OCI-LY1 (cell line): ENCODE data around the gene BOD1.

ENCODE experiments used
- H2AFZ ChIP-seq: fragments of 200-600 bp; sonication (generic), shearing (Covaris generic); 2 replicates; pipeline ENCODE4 v1.6.0; 2014; ENCODE audit warnings: antibody characterized with exemption, mild to moderate bottlenecking, low read length
- H3F3A ChIP-seq: fragments of 200-600 bp; sonication (generic), shearing (Covaris generic); 2 replicates; pipeline ENCODE4 v1.6.0; 2014; ENCODE audit warnings: mild to moderate bottlenecking, antibody characterized with exemption, low read length, moderate library complexity; ENCODE audit not compliant: insufficient read depth
- H3K27ac ChIP-seq: fragments of 200-600 bp; sonication (generic); 2 replicates; pipeline ENCODE4 v1.5.1; 2014; ENCODE audit warnings: low read length, mixed run types, mild to moderate bottlenecking, low read depth; ENCODE audit not compliant: poor library complexity, severe bottlenecking
- H3K27me3 ChIP-seq: fragments of 200-600 bp; sonication (generic); 2 replicates; pipeline ENCODE4 v1.6.0; 2014; ENCODE audit warnings: antibody characterized with exemption, mild to moderate bottlenecking, low read length, moderate library complexity; ENCODE audit not compliant: insufficient read depth
- H3K36me3 ChIP-seq: fragments of 200-600 bp; sonication (generic); 2 replicates; pipeline ENCODE4 v1.6.1; 2014; ENCODE audit warnings: mild to moderate bottlenecking, antibody characterized with exemption, low read length, moderate library complexity, mixed read lengths; ENCODE audit not compliant: insufficient read depth
- H3K4me1 ChIP-seq: fragments of 200-600 bp; sonication (generic); 2 replicates; pipeline ENCODE4 v1.5.1; 2014; ENCODE audit warnings: mild to moderate bottlenecking, low read length, moderate library complexity; ENCODE audit not compliant: insufficient read depth, severe bottlenecking
- H3K4me2 ChIP-seq: fragments of 200-600 bp; sonication (generic), shearing (Covaris generic); 2 replicates; pipeline ENCODE4 v1.6.1; 2014; ENCODE audit warnings: low read length
- H3K4me3 ChIP-seq: fragments of 200-600 bp; sonication (generic); 2 replicates; pipeline ENCODE4 v1.5.1; 2014; ENCODE audit warnings: low read length, low read depth, mild to moderate bottlenecking, mixed read lengths; ENCODE audit not compliant: poor library complexity, severe bottlenecking
- H3K79me2 ChIP-seq: fragments of 200-600 bp; shearing (Covaris generic); 2 replicates; pipeline ENCODE4 v1.6.1; 2016; ENCODE audit warnings: mixed run types, low read length, mixed read lengths; ENCODE audit not compliant: insufficient read depth
- H3K9ac ChIP-seq: fragments of 200-600 bp; sonication (generic), shearing (Covaris generic); 2 replicates; pipeline ENCODE4 v1.6.1; 2014; ENCODE audit warnings: mild to moderate bottlenecking, low read length, mixed read lengths
- H3K9me2 ChIP-seq: fragments of 200-600 bp; sonication (generic), shearing (Covaris generic); 2 replicates; pipeline ENCODE4 v1.6.1; 2014; ENCODE audit warnings: low read depth, mild to moderate bottlenecking, low read length, mixed read lengths
- H3K9me3 ChIP-seq: fragments of 200-600 bp; shearing (Covaris generic); 2 replicates; pipeline ENCODE4 v1.6.1; 2014; ENCODE audit warnings: low read length, mixed read lengths
- H4K20me1 ChIP-seq: fragments of 200-600 bp; sonication (generic), shearing (Covaris generic); 2 replicates; pipeline ENCODE4 v1.6.0; 2016; ENCODE audit warnings: mild to moderate bottlenecking, low read length; ENCODE audit not compliant: insufficient read depth
- CTCF ChIP-seq: fragments of 200-600 bp; sonication (generic), shearing (Covaris generic); IDR thresholded peaks from 2 replicates; pipeline ENCODE4 v1.5.1; 2017; ENCODE audit warnings: mild to moderate bottlenecking, antibody characterized with exemption, low read length, moderate library complexity, mixed read lengths
- EZH2 ChIP-seq: fragments of 200-600 bp; sonication (generic), shearing (Covaris generic); IDR thresholded peaks from 2 replicates; pipeline ENCODE4 v1.8.0; 2017; ENCODE audit warnings: borderline replicate concordance, mixed run types, mild to moderate bottlenecking, antibody characterized with exemption, low read length, moderate library complexity, mixed read lengths

The BOD1 gene

GRCh38 chr5:173625673-173626504 lies 9.4 kb upstream of the BOD1 start:
- H3K9ac ChIP-seq, result peak overlapping the region; percentile 47; the same call in 1 of the 2 replicates
- peaks cover 55% of the 10 kb centered on the region for H3K4me1 ChIP-seq
- H3K4me2 ChIP-seq, result peak overlapping the region; percentile 18
- H3F3A ChIP-seq, result no peaks in the 10 kb centered on the region
- H3K9me2 ChIP-seq, result no peaks in the 10 kb centered on the region
- H3K79me2 ChIP-seq, result no peaks in the 10 kb centered on the region
- no peak overlapping the region for H3K4me3 ChIP-seq
- no peaks in the 10 kb centered on the region for H3K36me3 ChIP-seq
- no peaks in the 10 kb centered on the region for H3K9me3 ChIP-seq
- H3K27ac ChIP-seq, result peak overlapping the region; percentile 21
- H4K20me1 ChIP-seq, result no peaks in the 10 kb centered on the region
- TF ChIP-seq EZH2 (no peak), CTCF (peak; percentile 71)
- H2AFZ ChIP-seq, result no peak overlapping the region
- H3K27me3 ChIP-seq, result no peaks in the 10 kb centered on the region

- no peaks in the 10 kb centered on the region for H3F3A ChIP-seq
- peak overlapping the region; percentile 5; the same call in 1 of the 2 replicates for H3K9ac ChIP-seq
- peak overlapping the region; percentile 21 for H3K27ac ChIP-seq
Measured at GRCh38 chr5:173625261-173625660, 8.8 kb upstream of the BOD1 start.

GRCh38 chr5:173624282-173624681 lies 7.8 kb upstream of the BOD1 start:
- no peak overlapping the region for H3K4me2 ChIP-seq
- H3F3A ChIP-seq, result no peaks in the 10 kb centered on the region
- H2AFZ ChIP-seq, result no peak overlapping the region
- H3K27ac ChIP-seq, result no peak overlapping the region
- no peaks in the 10 kb centered on the region for H3K27me3 ChIP-seq
- H3K9me3 ChIP-seq, result no peaks in the 10 kb centered on the region
- no peaks in the 10 kb centered on the region for H3K36me3 ChIP-seq
- peaks cover 54% of the 10 kb centered on the region for H3K4me1 ChIP-seq
- H3K9ac ChIP-seq, result no peak overlapping the region
- no peaks in the 10 kb centered on the region for H4K20me1 ChIP-seq
- H3K4me3 ChIP-seq, result no peak overlapping the region
- TF ChIP-seq CTCF (no peak), EZH2 (no peak)
- H3K79me2 ChIP-seq, result no peaks in the 10 kb centered on the region
- H3K9me2 ChIP-seq, result no peaks in the 10 kb centered on the region

More at GRCh38 chr5:173625261-173625660, 8.8 kb upstream of the BOD1 start:
- Histone ChIP-seq H3K36me3 (no peaks in the 10 kb centered on the region), H3K27me3 (no peaks in the 10 kb centered on the region), H4K20me1 (no peaks in the 10 kb centered on the region), H3K9me3 (no peaks in the 10 kb centered on the region), H3K4me2 (peak overlapping the region; percentile 18; the same call in 1 of the 2 replicates), H3K4me3 (no peak overlapping the region), H2AFZ (no peak overlapping the region), H3K4me1 (peaks cover 55% of the 10 kb centered on the region), H3K79me2 (no peaks in the 10 kb centered on the region), H3K9me2 (no peaks in the 10 kb centered on the region)
- TF ChIP-seq EZH2, result no peak
